Stimulated activated memory B cell treated with anti-CD40 and anti-IgM and Interleukin-4, amounts not matched to agents 10 μg/mL and 1 μg/mL and 100 μg/mL, for 72 hours (primary cell): ENCODE measurements around the gene NUDT14.
A peak's percentile ranks its signal among the peaks of the same experiment; 100 is the strongest.

Experiments
- ATAC-seq: fragments of 150-1000 bp; cut with Tn5 transposase; 2 replicates; pipeline ENCODE4 v1.10.0; 2021
- H3K27ac Mint-ChIP-seq: one replicate; pipeline ENCODE4 v1.8.0; 2022; ENCODE audit warnings: mild to moderate bottlenecking, mixed read lengths
- H3K27me3 Mint-ChIP-seq: one replicate; pipeline ENCODE4 v1.8.0; 2022; ENCODE audit warnings: mixed read lengths
- H3K36me3 Mint-ChIP-seq: one replicate; pipeline ENCODE4 v1.8.0; 2022; ENCODE audit warnings: mixed read lengths
- H3K4me1 Mint-ChIP-seq: one replicate; pipeline ENCODE4 v1.8.0; 2022; ENCODE audit warnings: mixed read lengths
- H3K4me3 Mint-ChIP-seq: one replicate; pipeline ENCODE4 v1.8.0; 2022; ENCODE audit warnings: mild to moderate bottlenecking, moderate library complexity, mixed read lengths
- H3K9me3 Mint-ChIP-seq: one replicate; pipeline ENCODE4 v1.8.0; 2022; ENCODE audit warnings: mixed read lengths

NUDT14 gene

GRCh38 chr14:105145381-105146180 is 35.5 kb downstream of the NUDT14 start:
- H3K27ac Mint-ChIP-seq = no peak overlapping the region
- no peak overlapping the region for H3K4me3 Mint-ChIP-seq
- no peak for ATAC-seq
- no peaks in the 10 kb centered on the region for H3K36me3 Mint-ChIP-seq
- H3K27me3 Mint-ChIP-seq = peaks cover 10% of the 10 kb centered on the region
- peaks cover 9% of the 10 kb centered on the region for H3K9me3 Mint-ChIP-seq
- H3K4me1 Mint-ChIP-seq = no peaks in the 10 kb centered on the region

DNA sequence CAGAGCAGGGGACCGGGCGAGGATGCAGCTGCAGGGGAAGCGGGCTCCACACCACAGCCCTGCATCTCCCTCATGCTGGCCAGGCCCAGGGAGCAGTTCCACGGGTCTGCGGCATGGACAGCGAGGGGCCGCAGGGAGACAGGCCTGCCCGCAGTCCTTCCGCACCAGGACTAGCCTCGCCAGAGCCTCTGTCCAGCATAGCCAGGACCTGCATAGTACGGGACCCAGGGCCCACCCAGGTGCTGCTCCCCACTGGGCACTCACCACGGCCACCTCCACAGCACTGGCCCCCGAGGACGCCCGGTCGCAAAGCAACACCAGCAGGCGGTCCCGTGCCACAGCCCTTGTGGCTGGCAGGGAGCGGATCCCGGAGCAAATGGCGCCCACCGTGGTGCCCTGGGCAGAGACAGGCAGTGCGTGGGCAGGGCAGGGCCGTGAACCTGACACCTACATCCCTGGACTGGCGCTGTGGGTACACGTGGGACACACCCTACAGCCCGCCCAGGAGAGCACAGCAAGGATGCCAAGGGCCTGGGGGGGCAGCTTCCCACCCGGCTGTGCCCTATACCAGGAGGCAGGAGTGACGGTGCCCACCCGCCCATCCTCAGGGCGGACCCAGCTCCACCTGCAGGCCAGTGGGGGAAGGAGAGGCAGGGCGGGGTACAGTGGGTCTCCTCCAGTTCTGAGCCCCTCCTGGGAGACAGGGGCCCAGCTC is 36.3 kb downstream of the NUDT14 start:
- no peaks in the 10 kb centered on the region for H3K36me3 Mint-ChIP-seq
- no peaks in the 10 kb centered on the region for H3K4me1 Mint-ChIP-seq
- no peak overlapping the region for H3K4me3 Mint-ChIP-seq
- peak; percentile 9 for ATAC-seq
- H3K9me3 Mint-ChIP-seq = peaks cover 13% of the 10 kb centered on the region
- no peak overlapping the region for H3K27ac Mint-ChIP-seq
- peaks cover 10% of the 10 kb centered on the region for H3K27me3 Mint-ChIP-seq

- ATAC-seq = no peak
- Mint-ChIP-seq H3K9me3 (peaks cover 15% of the 10 kb centered on the region), H3K27ac (no peak overlapping the region)
Observed at GRCh38 chr14:105144026-105144665, 37.0 kb downstream of the NUDT14 start.

GRCh38 chr14:105143451-105144025 is 37.6 kb downstream of the NUDT14 start:
- Mint-ChIP-seq H3K4me1 (no peaks in the 10 kb centered on the region), H3K36me3 (no peaks in the 10 kb centered on the region), H3K9me3 (peaks cover 16% of the 10 kb centered on the region), H3K27me3 (peaks cover 10% of the 10 kb centered on the region), H3K4me3 (no peak overlapping the region), H3K27ac (no peak overlapping the region)
- peak; percentile 35 for ATAC-seq

More at GRCh38 chr14:105144026-105144665, 37.0 kb downstream of the NUDT14 start:
- no peak overlapping the region for H3K4me3 Mint-ChIP-seq
- H3K27me3 Mint-ChIP-seq = peaks cover 10% of the 10 kb centered on the region
- no peaks in the 10 kb centered on the region for H3K4me1 Mint-ChIP-seq
- no peaks in the 10 kb centered on the region for H3K36me3 Mint-ChIP-seq

GRCh38 chr14:105142651-105143450 is 38.3 kb downstream of the NUDT14 start:
- ATAC-seq = no peak
- Mint-ChIP-seq H3K4me1 (no peaks in the 10 kb centered on the region), H3K36me3 (no peaks in the 10 kb centered on the region), H3K27me3 (peaks cover 10% of the 10 kb centered on the region), H3K9me3 (peaks cover 16% of the 10 kb centered on the region), H3K4me3 (no peak overlapping the region), H3K27ac (no peak overlapping the region)

DNA sequence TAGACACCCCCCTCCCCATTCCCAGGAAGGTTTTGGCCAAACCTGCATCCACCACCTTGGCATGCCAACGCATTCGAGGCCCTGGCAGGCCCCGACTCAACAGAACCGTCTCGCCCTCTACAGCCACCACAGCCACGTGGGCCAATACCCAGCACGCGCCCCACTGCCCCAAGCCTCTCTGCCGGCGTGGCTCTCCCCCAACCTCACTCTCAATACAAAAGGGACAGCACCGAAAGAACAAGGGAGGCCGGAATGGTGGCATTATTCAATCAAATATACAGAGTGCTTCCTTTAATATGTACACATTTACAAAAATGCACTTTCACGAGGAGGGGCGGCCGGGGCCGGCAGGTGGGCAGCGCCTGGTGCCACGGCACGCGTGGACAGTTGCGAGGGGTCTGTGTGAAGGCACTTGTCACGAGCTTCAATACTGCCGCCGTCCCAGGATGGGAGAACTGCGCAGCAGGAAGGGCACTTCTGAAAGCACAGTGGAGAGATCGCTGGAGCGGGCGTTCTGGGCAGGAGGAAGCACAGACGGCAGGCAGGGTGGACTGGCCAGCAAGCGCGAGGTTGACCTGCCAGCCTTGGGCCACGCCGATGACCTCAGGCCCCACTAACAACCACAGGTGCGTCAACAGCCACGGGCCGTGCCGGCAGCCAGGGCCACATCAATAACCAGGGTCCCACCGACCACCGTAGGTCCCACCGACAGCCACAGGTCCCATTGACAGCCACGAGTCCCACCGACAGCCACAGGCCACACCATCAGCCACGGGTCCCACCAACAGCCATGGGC is 39.4 kb downstream of the NUDT14 start:
- no peak overlapping the region for H3K27ac Mint-ChIP-seq

GRCh38 chr14:105141026-105141425 is 40.1 kb downstream of the NUDT14 start:
- Mint-ChIP-seq H3K4me1 (no peaks in the 10 kb centered on the region), H3K27ac (no peak overlapping the region), H3K4me3 (no peak overlapping the region), H3K36me3 (no peaks in the 10 kb centered on the region), H3K27me3 (no peaks in the 10 kb centered on the region), H3K9me3 (peaks cover 16% of the 10 kb centered on the region)
- no peak for ATAC-seq

More for the DNA sequence above, 39.4 kb downstream of the NUDT14 start:
- peaks cover 16% of the 10 kb centered on the region for H3K9me3 Mint-ChIP-seq
- H3K4me1 Mint-ChIP-seq = no peaks in the 10 kb centered on the region
- no peak for ATAC-seq
- H3K27me3 Mint-ChIP-seq = peaks cover 2% of the 10 kb centered on the region
- no peaks in the 10 kb centered on the region for H3K36me3 Mint-ChIP-seq
- no peak overlapping the region for H3K4me3 Mint-ChIP-seq

GRCh38 chr14:105140581-105140980 is 40.5 kb downstream of the NUDT14 start:
- ATAC-seq = no peak

DNA sequence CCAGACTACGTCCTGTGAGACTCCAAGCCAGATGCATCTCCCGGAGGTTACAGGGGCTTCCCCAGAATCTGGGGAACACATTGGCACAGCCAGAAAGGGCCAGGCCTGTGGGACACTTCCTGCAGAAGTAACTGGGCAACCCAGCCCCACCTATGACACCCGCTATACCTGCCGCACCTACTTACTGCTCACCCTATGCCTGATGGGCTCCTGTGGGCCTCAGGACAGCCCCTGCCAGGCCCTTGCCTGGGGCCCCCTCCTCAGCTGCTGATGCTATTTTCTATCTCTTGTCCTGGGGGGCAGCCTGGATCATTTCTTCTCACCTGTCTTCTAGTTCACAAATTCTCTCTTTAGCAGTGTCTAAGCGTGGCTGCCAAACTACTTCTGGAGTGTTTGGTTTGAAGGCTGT is 41.3 kb downstream of the NUDT14 start:
- H3K9me3 Mint-ChIP-seq = peaks cover 16% of the 10 kb centered on the region
- H3K27ac Mint-ChIP-seq = no peak overlapping the region
- H3K4me3 Mint-ChIP-seq = no peak overlapping the region
- H3K36me3 Mint-ChIP-seq = no peaks in the 10 kb centered on the region
- no peaks in the 10 kb centered on the region for H3K4me1 Mint-ChIP-seq
- ATAC-seq = no peak
- H3K27me3 Mint-ChIP-seq = peaks cover 4% of the 10 kb centered on the region

More at GRCh38 chr14:105140581-105140980, 40.5 kb downstream of the NUDT14 start:
- no peak overlapping the region for H3K4me3 Mint-ChIP-seq
- no peaks in the 10 kb centered on the region for H3K27me3 Mint-ChIP-seq
- peaks cover 16% of the 10 kb centered on the region for H3K9me3 Mint-ChIP-seq
- H3K4me1 Mint-ChIP-seq = no peaks in the 10 kb centered on the region
- H3K36me3 Mint-ChIP-seq = no peaks in the 10 kb centered on the region
- no peak overlapping the region for H3K27ac Mint-ChIP-seq

GRCh38 chr14:105139212-105139825 is 41.8 kb downstream of the NUDT14 start:
- Mint-ChIP-seq H3K36me3 (no peaks in the 10 kb centered on the region), H3K4me1 (no peaks in the 10 kb centered on the region), H3K27ac (no peak overlapping the region), H3K9me3 (peaks cover 16% of the 10 kb centered on the region), H3K27me3 (peaks cover 9% of the 10 kb centered on the region), H3K4me3 (no peak overlapping the region)
- ATAC-seq = no peak

- no peak for ATAC-seq
- Mint-ChIP-seq H3K27me3 (peaks cover 12% of the 10 kb centered on the region), H3K27ac (no peak overlapping the region), H3K9me3 (peaks cover 16% of the 10 kb centered on the region), H3K36me3 (no peaks in the 10 kb centered on the region), H3K4me3 (no peak overlapping the region), H3K4me1 (no peaks in the 10 kb centered on the region)
Observed at GRCh38 chr14:105138551-105139111, 42.5 kb downstream of the NUDT14 start.

- Mint-ChIP-seq H3K4me1 (no peaks in the 10 kb centered on the region), H3K36me3 (peaks cover 5% of the 10 kb centered on the region), H3K27me3 (peaks cover 18% of the 10 kb centered on the region), H3K27ac (no peak overlapping the region), H3K4me3 (no peak overlapping the region), H3K9me3 (peaks cover 19% of the 10 kb centered on the region)
- no peak for ATAC-seq
Observed at GRCh38 chr14:105138021-105138541, 43.0 kb downstream of the NUDT14 start.

- Mint-ChIP-seq H3K4me3 (no peak overlapping the region), H3K4me1 (no peaks in the 10 kb centered on the region), H3K27ac (no peak overlapping the region), H3K36me3 (peaks cover 9% of the 10 kb centered on the region), H3K9me3 (peaks cover 23% of the 10 kb centered on the region), H3K27me3 (peaks cover 23% of the 10 kb centered on the region)
- ATAC-seq = no peak
Observed at GRCh38 chr14:105137481-105138020, 43.6 kb downstream of the NUDT14 start.
